KG1 (cell line): Measurements from ENCODE around the gene MMRN2.

Experiments
- DNase-seq: peaks from one replicate; lab custom pipeline; 2025; lab: John Stamatoyannopoulos, UW

The MMRN2 gene

DNA sequence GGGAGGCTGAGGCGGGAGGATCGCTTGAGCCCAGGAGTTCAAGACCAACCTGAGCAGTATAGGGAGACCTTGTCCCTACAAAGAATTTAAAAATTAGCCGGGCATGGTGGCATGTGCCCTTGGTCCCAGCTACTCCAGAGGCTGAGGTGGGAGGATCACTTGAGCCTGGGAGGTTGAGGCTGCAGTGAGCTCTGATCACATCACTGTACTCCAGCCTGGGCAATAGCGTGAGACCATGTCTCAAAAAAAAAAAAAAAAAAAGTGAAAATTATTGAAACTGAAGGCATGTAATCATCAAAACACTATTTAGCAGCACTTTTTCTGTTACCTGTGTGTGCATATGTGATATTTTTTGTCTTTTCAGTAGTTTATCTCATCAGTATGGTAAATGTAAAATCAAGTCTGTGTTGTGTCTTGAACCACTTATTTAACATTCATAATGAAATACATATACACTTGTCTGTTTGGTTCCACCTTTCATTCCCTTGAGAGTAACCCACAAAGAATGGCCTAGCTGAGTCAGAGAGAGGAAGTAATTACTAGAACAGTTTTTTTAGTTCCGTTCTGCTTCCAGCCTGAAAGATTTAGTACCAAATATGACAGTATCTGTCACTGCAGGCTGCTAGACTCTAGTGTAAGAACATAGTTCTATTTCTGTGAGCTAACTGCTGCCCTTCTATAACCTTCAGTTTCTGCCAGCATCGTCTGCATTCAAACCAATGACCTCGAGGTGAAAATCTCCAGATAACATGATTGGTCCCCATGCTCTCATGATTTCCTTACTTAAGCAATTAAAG, 68.6 kb downstream of the MMRN2 start:
- peak; percentile 56 for DNase-seq
